Caco-2 (cell line): ENCODE measurements around the gene DTX3. TPM values are rescaled to one million over a fixed set of nuclear protein-coding genes. Genes with fewer than 3 reads are reported as not detected.
"Not testable (repeated sequence)": the region's sequence is repeated elsewhere in the genome, so short reads cannot be mapped to it uniquely, and the experiment has no call there.

ENCODE experiments used
- BruUV-seq: library from RNA; stranded (reverse); fragments of 400-500 nt; replicated peaks from 2 replicates; lab custom pipeline; 2021; lab: Mats Ljungman, UMichigan
- CTCF ChIA-PET: fragments of 300-600 bp; sonication (Branson Sonifier 250); formaldehyde crosslinking; loops from one replicate; lab custom pipeline; 2022; ENCODE audit warnings: antibody characterized with exemption; lab: Charles Lee
- POLR2A ChIA-PET: fragments of 300-600 bp; sonication (Branson Sonifier 250); formaldehyde crosslinking; loops from one replicate; lab custom pipeline; 2022; ENCODE audit warnings: antibody characterized with exemption; lab: Charles Lee
- DNase-seq, 2 experiments: peaks; one replicate each; pipeline versions ENCODE4 v3.0.0 to v3.0.0-alpha.2; 2020 to 2022
- H3K27me3 ChIP-seq: replicated peaks from 2 replicates; pipeline ENCODE4 v1.6.0; 2011; ENCODE audit warnings: low read length; ENCODE audit not compliant: control insufficient read depth, insufficient read depth
- H3K36me3 ChIP-seq: 2 replicates; pipeline ENCODE4 v1.5.1; 2011; ENCODE audit warnings: low read length; ENCODE audit not compliant: control insufficient read depth, insufficient read depth
- H3K4me1 ChIP-seq: fragments of 250-450 bp; sonication (Bioruptor Pico); 2 replicates; pipeline ENCODE4 v1.5.1; 2020; ENCODE audit warnings: mild to moderate bottlenecking
- H3K4me3 ChIP-seq: 2 replicates; pipeline ENCODE4 v1.5.1; 2011; ENCODE audit warnings: low read depth, mild to moderate bottlenecking, control low read depth, low read length
- H3K9me3 ChIP-seq: fragments of 250-450 bp; sonication (Bioruptor Pico); 2 replicates; pipeline ENCODE4 v1.5.1; 2020; ENCODE audit warnings: mild to moderate bottlenecking, moderate library complexity
- H3K27ac Mint-ChIP-seq: one replicate; pipeline ENCODE4 v1.8.0; 2022; ENCODE audit warnings: mixed read lengths; ENCODE audit not compliant: unreplicated experiment
- H3K27me3 Mint-ChIP-seq: one replicate; pipeline ENCODE4 v1.8.0; 2022; ENCODE audit warnings: mixed read lengths; ENCODE audit not compliant: insufficient read depth, unreplicated experiment
- H3K36me3 Mint-ChIP-seq: one replicate; pipeline ENCODE4 v1.8.0; 2022; ENCODE audit warnings: mild to moderate bottlenecking, mixed read lengths; ENCODE audit not compliant: insufficient read depth, unreplicated experiment
- H3K4me1 Mint-ChIP-seq: one replicate; pipeline ENCODE4 v1.8.0; 2022; ENCODE audit warnings: low read depth, mixed read lengths; ENCODE audit not compliant: unreplicated experiment
- H3K4me3 Mint-ChIP-seq: one replicate; pipeline ENCODE4 v1.8.0; 2022; ENCODE audit warnings: mild to moderate bottlenecking, moderate library complexity, mixed read lengths; ENCODE audit not compliant: unreplicated experiment
- H3K9me3 Mint-ChIP-seq: one replicate; pipeline ENCODE4 v1.8.0; 2022; ENCODE audit warnings: mixed read lengths; ENCODE audit not compliant: unreplicated experiment
- intact Hi-C: fragments of 100-400 bp; cut with micrococcal nuclease; formaldehyde crosslinking; loops from one replicate; pipeline ENCODE4 v1.10.0; 2022; ENCODE audit not compliant: unreplicated experiment
- total RNA-seq: library from RNA; stranded (reverse); gene quantifications from 2 replicates; pipeline ENCODE4 v1.2.3, GENCODE V29; 2022
- TF ChIP-seq, protein P1 (sequence below), 2 experiments: fragments of 200-600 bp in 1 of 2; IDR thresholded peaks; 1 replicate in 1 of 2; 2 replicates in 1 of 2; pipeline versions ENCODE4 v1.5.1 to v1.8.0; 2011 to 2022; ENCODE audit warnings: antibody characterized with exemption in 1 of 2, control low read depth in 1 of 2, inconsistent platforms in 1 of 2, low read depth in 1 of 2, low read length in 1 of 2, mild to moderate bottlenecking in 1 of 2, moderate library complexity in 1 of 2; ENCODE audit not compliant: insufficient read depth in 1 of 2, severe bottlenecking in 1 of 2, unreplicated experiment in 1 of 2

DTX3 gene
- total RNA-seq, 1 experiment from 2014 or later = 20.4 TPM

- Mint-ChIP-seq H3K9me3 (no peaks in the 10 kb centered on the region), H3K27ac (no peak overlapping the region), H3K36me3 (no peaks in the 10 kb centered on the region), H3K4me1 (no peaks in the 10 kb centered on the region), H3K27me3 (peaks cover 20% of the 10 kb centered on the region), H3K4me3 (no peak overlapping the region)
- H3K9me3 ChIP-seq = no peaks in the 10 kb centered on the region
- H3K4me3 ChIP-seq = no peak overlapping the region
- no peak for DNase-seq
- TF ChIP-seq, protein P1, sequence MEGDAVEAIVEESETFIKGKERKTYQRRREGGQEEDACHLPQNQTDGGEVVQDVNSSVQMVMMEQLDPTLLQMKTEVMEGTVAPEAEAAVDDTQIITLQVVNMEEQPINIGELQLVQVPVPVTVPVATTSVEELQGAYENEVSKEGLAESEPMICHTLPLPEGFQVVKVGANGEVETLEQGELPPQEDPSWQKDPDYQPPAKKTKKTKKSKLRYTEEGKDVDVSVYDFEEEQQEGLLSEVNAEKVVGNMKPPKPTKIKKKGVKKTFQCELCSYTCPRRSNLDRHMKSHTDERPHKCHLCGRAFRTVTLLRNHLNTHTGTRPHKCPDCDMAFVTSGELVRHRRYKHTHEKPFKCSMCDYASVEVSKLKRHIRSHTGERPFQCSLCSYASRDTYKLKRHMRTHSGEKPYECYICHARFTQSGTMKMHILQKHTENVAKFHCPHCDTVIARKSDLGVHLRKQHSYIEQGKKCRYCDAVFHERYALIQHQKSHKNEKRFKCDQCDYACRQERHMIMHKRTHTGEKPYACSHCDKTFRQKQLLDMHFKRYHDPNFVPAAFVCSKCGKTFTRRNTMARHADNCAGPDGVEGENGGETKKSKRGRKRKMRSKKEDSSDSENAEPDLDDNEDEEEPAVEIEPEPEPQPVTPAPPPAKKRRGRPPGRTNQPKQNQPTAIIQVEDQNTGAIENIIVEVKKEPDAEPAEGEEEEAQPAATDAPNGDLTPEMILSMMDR (IDR thresholded peaks at IDR 0.05; ENCODE audit: insufficient read depth in 1 of 2, low read depth in 1 of 2, low read length in 1 of 2, severe bottlenecking in 1 of 2, unreplicated experiment in 1 of 2) = no peak
- H3K36me3 ChIP-seq = no peaks in the 10 kb centered on the region
- intact Hi-C loops = no loop called here
- ChIA-PET CTCF (no interaction called here), POLR2A (no interaction called here)
- no TSS peak for BruUV-seq
- H3K27me3 ChIP-seq = no peaks in the 10 kb centered on the region
- no peaks in the 10 kb centered on the region for H3K4me1 ChIP-seq
Measured at GRCh38 chr12:57564178-57564740, 40.4 kb upstream of the DTX3 start.

DNA sequence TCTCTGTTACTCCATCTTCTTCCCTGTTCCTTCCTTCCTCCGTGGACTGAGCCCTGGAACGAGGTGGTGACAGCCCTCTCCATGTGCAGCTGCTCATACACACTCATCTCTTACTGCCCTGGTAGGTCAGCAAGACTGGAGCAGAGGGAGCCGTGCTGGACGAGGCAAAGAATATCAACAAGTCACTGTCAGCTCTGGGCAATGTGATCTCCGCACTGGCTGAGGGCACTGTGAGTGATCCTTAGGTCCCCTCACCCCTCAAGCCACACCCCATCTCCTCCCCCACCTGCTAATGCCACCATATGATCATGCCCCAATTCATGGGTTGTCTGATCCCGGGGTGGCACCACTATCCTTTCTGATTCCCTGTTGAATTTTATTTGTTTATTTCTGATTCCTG is 35.8 kb upstream of the DTX3 start:
- no peak for DNase-seq
- intact Hi-C loops = no loop called here
- Histone ChIP-seq H3K4me3 (no peak overlapping the region), H3K27me3 (no peaks in the 10 kb centered on the region), H3K4me1 (no peaks in the 10 kb centered on the region), H3K9me3 (no peaks in the 10 kb centered on the region), H3K36me3 (no peaks in the 10 kb centered on the region)
- no peaks in the 10 kb centered on the region for H3K9me3 Mint-ChIP-seq
- ChIA-PET POLR2A (no interaction called here), CTCF (no interaction called here)
- TF ChIP-seq, protein P1 (IDR thresholded peaks at IDR 0.05; ENCODE audit: insufficient read depth in 1 of 2, low read depth in 1 of 2, low read length in 1 of 2, severe bottlenecking in 1 of 2, unreplicated experiment in 1 of 2) = no peak
- no peak overlapping the region for H3K4me3 Mint-ChIP-seq
- no peaks in the 10 kb centered on the region for H3K4me1 Mint-ChIP-seq
- no peak overlapping the region for H3K27ac Mint-ChIP-seq
- no TSS peak for BruUV-seq
- H3K27me3 Mint-ChIP-seq = peaks cover 10% of the 10 kb centered on the region
- H3K36me3 Mint-ChIP-seq = peaks cover 7% of the 10 kb centered on the region

DNA sequence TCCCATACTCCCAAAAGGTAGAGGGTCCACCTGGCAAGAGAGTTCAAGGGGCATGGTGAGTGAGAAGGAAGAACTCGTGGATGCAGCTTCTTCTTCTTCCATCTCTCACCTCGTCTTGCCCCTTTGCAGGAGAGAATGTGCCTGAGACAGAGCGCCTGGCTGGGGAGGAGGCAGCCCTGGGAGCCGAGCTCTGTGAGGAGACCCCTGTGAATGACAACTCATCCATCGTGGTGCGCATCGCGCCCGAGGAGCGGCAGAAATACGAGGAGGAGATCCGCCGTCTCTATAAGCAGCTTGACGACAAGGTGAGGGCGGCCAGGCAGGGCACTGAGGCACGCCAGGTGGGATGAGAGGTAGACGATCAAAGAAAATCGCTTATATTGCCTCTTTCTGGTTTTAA is 34.8 kb upstream of the DTX3 start:
- H3K27ac Mint-ChIP-seq = no peak overlapping the region

GRCh38 chr12:57570438-57570837 is 34.2 kb upstream of the DTX3 start:
- H3K9me3 Mint-ChIP-seq, H3K4me3 ChIP-seq, H3K36me3 ChIP-seq, H3K4me1 ChIP-seq, BruUV-seq, H3K4me3 Mint-ChIP-seq, H3K9me3 ChIP-seq, H3K27me3 Mint-ChIP-seq, H3K4me1 Mint-ChIP-seq, POLR2A ChIA-PET, intact Hi-C loops, H3K27me3 ChIP-seq, DNase-seq, H3K36me3 Mint-ChIP-seq, H3K27ac Mint-ChIP-seq: not testable (repeated sequence)
- CTCF ChIA-PET = interaction anchor here (0.9 kb wide), 1 partner anchor 24 kb away, joined by 3 read pairs; no protein-coding TSS in a partner anchor

More for the DNA sequence above, 34.8 kb upstream of the DTX3 start:
- no TSS peak for BruUV-seq
- DNase-seq = no peak
- H3K4me1 Mint-ChIP-seq = no peaks in the 10 kb centered on the region
- H3K9me3 Mint-ChIP-seq = no peaks in the 10 kb centered on the region
- Histone ChIP-seq H3K9me3 (no peaks in the 10 kb centered on the region), H3K4me3 (no peak overlapping the region), H3K27me3 (no peaks in the 10 kb centered on the region), H3K4me1 (no peaks in the 10 kb centered on the region), H3K36me3 (no peaks in the 10 kb centered on the region)
- H3K4me3 Mint-ChIP-seq = no peak overlapping the region
- H3K36me3 Mint-ChIP-seq = peaks cover 7% of the 10 kb centered on the region
- intact Hi-C loops = no loop called here
- TF ChIP-seq, protein P1 (IDR thresholded peaks at IDR 0.05; ENCODE audit: insufficient read depth in 1 of 2, low read depth in 1 of 2, low read length in 1 of 2, severe bottlenecking in 1 of 2, unreplicated experiment in 1 of 2) = no peak
- peaks cover 3% of the 10 kb centered on the region for H3K27me3 Mint-ChIP-seq
- POLR2A ChIA-PET = no interaction called here
- CTCF ChIA-PET = no interaction called here
